ENCODE measurements around the gene UFM1.

DNA sequence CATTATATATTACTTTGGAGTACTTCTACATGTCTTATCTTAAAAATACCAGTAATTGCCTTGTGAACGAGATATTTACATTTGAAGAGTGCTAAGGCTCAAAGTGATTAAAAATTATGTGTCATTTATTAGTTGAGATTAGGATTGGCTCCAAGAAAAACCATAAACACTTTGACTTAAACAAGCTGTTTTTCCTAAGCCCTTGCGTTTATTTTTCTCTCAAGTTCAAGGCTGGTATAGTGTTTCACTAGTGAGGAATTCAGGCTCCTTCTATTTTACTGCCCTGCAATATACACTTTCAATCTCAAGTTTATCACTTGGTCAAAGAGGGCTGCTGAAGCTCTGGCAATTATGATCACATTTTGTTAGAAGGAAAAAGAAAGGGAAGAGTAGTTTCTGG lies 49.9 kb downstream of the UFM1 start:
- TF ChIP-seq POLR2A (IDR thresholded peaks at IDR 0.05): no peak
- TF ChIP-seq, protein P1, sequence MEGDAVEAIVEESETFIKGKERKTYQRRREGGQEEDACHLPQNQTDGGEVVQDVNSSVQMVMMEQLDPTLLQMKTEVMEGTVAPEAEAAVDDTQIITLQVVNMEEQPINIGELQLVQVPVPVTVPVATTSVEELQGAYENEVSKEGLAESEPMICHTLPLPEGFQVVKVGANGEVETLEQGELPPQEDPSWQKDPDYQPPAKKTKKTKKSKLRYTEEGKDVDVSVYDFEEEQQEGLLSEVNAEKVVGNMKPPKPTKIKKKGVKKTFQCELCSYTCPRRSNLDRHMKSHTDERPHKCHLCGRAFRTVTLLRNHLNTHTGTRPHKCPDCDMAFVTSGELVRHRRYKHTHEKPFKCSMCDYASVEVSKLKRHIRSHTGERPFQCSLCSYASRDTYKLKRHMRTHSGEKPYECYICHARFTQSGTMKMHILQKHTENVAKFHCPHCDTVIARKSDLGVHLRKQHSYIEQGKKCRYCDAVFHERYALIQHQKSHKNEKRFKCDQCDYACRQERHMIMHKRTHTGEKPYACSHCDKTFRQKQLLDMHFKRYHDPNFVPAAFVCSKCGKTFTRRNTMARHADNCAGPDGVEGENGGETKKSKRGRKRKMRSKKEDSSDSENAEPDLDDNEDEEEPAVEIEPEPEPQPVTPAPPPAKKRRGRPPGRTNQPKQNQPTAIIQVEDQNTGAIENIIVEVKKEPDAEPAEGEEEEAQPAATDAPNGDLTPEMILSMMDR (IDR thresholded peaks at IDR 0.05): no peak
- TF ChIP-seq EP300 (IDR thresholded peaks at IDR 0.05): no peak
- TF ChIP-seq POLR2AphosphoS5 (IDR thresholded peaks at IDR 0.05): no peak
